HepG2 (cell line): ENCODE measurements around the gene LLGL2. TPM values are rescaled to one million over a fixed set of nuclear protein-coding genes. Genes with fewer than 3 reads are reported as not detected.

ENCODE experiments used
- ATAC-seq: fragments of 200-7000 bp; cut with Tn5 transposase; 3 replicates; pipeline ENCODE4 v1.9.1; 2020; ENCODE audit warnings: mild to moderate bottlenecking, moderate library complexity
- BruUV-seq: library from RNA; stranded (reverse); fragments of 400-500 nt; replicated peaks from 2 replicates; lab custom pipeline; 2021; lab: Mats Ljungman, UMichigan
- CTCF ChIA-PET: fragments of 300-600 bp; formaldehyde crosslinking; extraction: SDS; loops from one replicate; lab custom pipeline; 2021; ENCODE audit warnings: low total read pairs, inconsistent platforms, low intra/inter-chr PET ratio; lab: Yijun Ruan, JAX
- POLR2A ChIA-PET: fragments of 350-600 bp; sonication (Branson Sonifier 250); formaldehyde crosslinking; loops from one replicate; lab custom pipeline; 2020; ENCODE audit warnings: antibody characterized with exemption, inconsistent platforms; lab: Yijun Ruan, JAX
- DNase-seq: peaks from one replicate; pipeline ENCODE4 v3.0.0-alpha.2; 2015; ENCODE audit warnings: low spot score
- FAIRE-seq: peaks from 3 replicates; lab custom pipeline; 2011; peaks lifted over from hg19 to GRCh38; lab: Jason Lieb, UNC
- H2AFZ ChIP-seq: one replicate; pipeline ENCODE4 v1.6.1; 2011; ENCODE audit warnings: low read length, inconsistent platforms
- H3K27ac ChIP-seq: fragments of 300-600 bp; 3 replicates; pipeline ENCODE4 v1.8.0; 2011; ENCODE audit warnings: mixed run types, mild to moderate bottlenecking, mixed read lengths, low read length, inconsistent platforms; ENCODE audit not compliant: insufficient read depth; ENCODE audit errors: extremely low read length
- H3K27me3 ChIP-seq, 2 experiments: fragments of 200-600 bp in 1 of 2; 2 replicates in 1 of 2; 3 replicates in 1 of 2; pipeline versions ENCODE4 v1.6.0 to v1.8.0; 2011; ENCODE audit warnings: low read length in 2 of 2, mild to moderate bottlenecking in 2 of 2, moderate library complexity in 2 of 2, inconsistent platforms in 1 of 2; ENCODE audit not compliant: insufficient read depth in 2 of 2, control insufficient read depth in 1 of 2
- H3K36me3 ChIP-seq, 2 experiments: fragments of 200-600 bp in 1 of 2; replicated peaks in 1 of 2; 2 replicates in 1 of 2; 3 replicates in 1 of 2; pipeline versions ENCODE4 v1.5.1 to v1.8.0; 2011; ENCODE audit warnings: low read length in 2 of 2, inconsistent platforms in 1 of 2; ENCODE audit not compliant: insufficient read depth in 2 of 2, control insufficient read depth in 1 of 2
- H3K4me1 ChIP-seq: 2 replicates; pipeline ENCODE4 v1.5.1; 2012; ENCODE audit warnings: low read length, inconsistent platforms; ENCODE audit not compliant: insufficient read depth
- H3K4me2 ChIP-seq: 2 replicates; pipeline ENCODE4 v1.6.0; 2011; ENCODE audit warnings: low read depth, low read length, inconsistent platforms
- H3K4me3 ChIP-seq, 3 experiments: fragments of 200-600 bp in 1 of 3; sonication (generic), shearing (Covaris generic) in 1 of 3; replicated peaks in 1 of 3; 2 replicates each; pipeline ENCODE4 v1.5.1; 2011 to 2016; ENCODE audit warnings: low read length in 3 of 3, inconsistent platforms in 2 of 3, low read depth in 2 of 3, mild to moderate bottlenecking in 2 of 3, control low read depth in 1 of 3, mixed read lengths in 1 of 3; ENCODE audit not compliant: insufficient read depth in 1 of 3
- H3K79me2 ChIP-seq: one replicate; pipeline ENCODE4 v1.6.1; 2011; ENCODE audit warnings: low read length, inconsistent platforms; ENCODE audit not compliant: insufficient read depth
- H3K9ac ChIP-seq: 2 replicates; pipeline ENCODE4 v1.6.0; 2011; ENCODE audit warnings: mild to moderate bottlenecking, low read depth, low read length, inconsistent platforms; ENCODE audit not compliant: insufficient read depth
- H3K9me3 ChIP-seq: 2 replicates; pipeline ENCODE4 v1.5.1; 2012; ENCODE audit warnings: mild to moderate bottlenecking, low read length
- H4K20me1 ChIP-seq: 2 replicates; pipeline ENCODE4 v1.6.0; 2011; ENCODE audit warnings: inconsistent platforms, mild to moderate bottlenecking, low read length, moderate library complexity; ENCODE audit not compliant: insufficient read depth
- CCAR2 ChIP-seq: fragments of 200-400 bp; formaldehyde crosslinking; optimal IDR thresholded peaks from 2 replicates; pipeline ENCODE3; 2018; ENCODE audit warnings: low read depth, mild to moderate bottlenecking, low read length, moderate library complexity
- CHD2 ChIP-seq: IDR thresholded peaks from 2 replicates; pipeline ENCODE4 v1.6.1; 2011; ENCODE audit warnings: low read depth, low read length, improper control_type of control experiment
- CREB1 ChIP-seq, 2 experiments: fragments of 450-650 bp in 1 of 2; IDR thresholded peaks; 2 replicates each; pipeline ENCODE4 v1.6.1; 2016 to 2017; ENCODE audit warnings: control low read depth in 1 of 2, mild to moderate bottlenecking in 1 of 2, missing compliant biosample characterization in 1 of 2, missing genetic modification characterization in 1 of 2
- GTF3A ChIP-seq: sonication (generic); formaldehyde crosslinking; conservative IDR thresholded peaks from 2 replicates; pipeline ENCODE4 v1.4.0; 2020; ENCODE audit warnings: mild to moderate bottlenecking, missing genetic modification reagents
- MEIS2 ChIP-seq: sonication (generic); formaldehyde crosslinking; IDR thresholded peaks from 2 replicates; pipeline ENCODE4 v1.9.0; 2021; ENCODE audit warnings: mild to moderate bottlenecking, missing genetic modification reagents
- NPAS2 ChIP-seq: sonication (generic); formaldehyde crosslinking; IDR thresholded peaks from 2 replicates; pipeline ENCODE4 v1.8.0; 2022; ENCODE audit warnings: mild to moderate bottlenecking, missing genetic modification reagents, borderline replicate concordance
- STAT6 ChIP-seq: sonication (generic); formaldehyde crosslinking; IDR thresholded peaks from 2 replicates; pipeline ENCODE4 v1.4.0; 2020; ENCODE audit warnings: missing genetic modification reagents, mild to moderate bottlenecking, borderline replicate concordance
- TERF1 ChIP-seq: sonication (generic); formaldehyde crosslinking; IDR thresholded peaks from 2 replicates; pipeline ENCODE4 v1.8.0; 2022; ENCODE audit warnings: mild to moderate bottlenecking, missing genetic modification reagents, moderate library complexity
- ZBTB34 ChIP-seq: sonication (generic); formaldehyde crosslinking; IDR thresholded peaks from 2 replicates; pipeline ENCODE4 v1.8.0; 2022; ENCODE audit warnings: mild to moderate bottlenecking, missing genetic modification reagents
- ZNF607 ChIP-seq: sonication (generic); formaldehyde crosslinking; IDR thresholded peaks from 2 replicates; pipeline ENCODE4 v1.5.1; 2020; ENCODE audit warnings: missing genetic modification reagents, mild to moderate bottlenecking, borderline replicate concordance
- ZNF781 ChIP-seq: sonication (generic); formaldehyde crosslinking; IDR thresholded peaks from 2 replicates; pipeline ENCODE4 v1.5.1; 2020; ENCODE audit warnings: borderline replicate concordance, mild to moderate bottlenecking, missing genetic modification reagents; ENCODE audit errors: not compliant biosample characterization
- ZSCAN12 ChIP-seq: sonication (generic); formaldehyde crosslinking; IDR thresholded peaks from 2 replicates; pipeline ENCODE4 v1.9.0; 2021; ENCODE audit warnings: mild to moderate bottlenecking, missing genetic modification reagents
- WGBS: methylation state at CpG from one replicate; pipeline ENCODE4 v1.1.6; 2017; ENCODE audit warnings: low lambda C conversion rate; 5-methylcytosine and 5-hydroxymethylcytosine counted together
- in situ Hi-C: cut with HindIII; loops from 2 replicates; pipeline ENCODE4 v1.10.0; 2017; ENCODE audit warnings: low pct_unique_long_range_greater_than_20kb; ENCODE audit not compliant: extremely low pct_ligation_motif_present
- intact Hi-C: fragments of 100-400 bp; cut with micrococcal nuclease; formaldehyde crosslinking; loops from one replicate; pipeline ENCODE4 v1.10.0; 2022; ENCODE audit not compliant: unreplicated experiment
- polyA plus RNA-seq, 8 experiments: library from polyadenylated mRNA; depleted of rRNA in 3 of 8; stranded (reverse) in 7 of 8; unstranded in 1 of 8; fragments of >200 nt; fragmentation: Illumina TruSeq in 4 of 8; extraction: Trizol in 4 of 8; gene quantifications; 2 replicates each; pipeline versions ENCODE4 v1.2.1 to v1.2.3, GENCODE V29; 2011 to 2016; ENCODE audit warnings: low read depth in 4 of 8, missing spikeins in 1 of 8, mixed read lengths in 1 of 8; ENCODE audit not compliant: insufficient read depth in 1 of 8
- total RNA-seq, 5 experiments: library from RNA; depleted of rRNA; stranded (reverse); fragments of >200 nt; fragmentation: Illumina TruSeq; extraction: Trizol; gene quantifications; 2 replicates each; pipeline ENCODE4 v1.2.3, GENCODE V29; 2016; ENCODE audit warnings: low read depth in 1 of 5
- TF ChIP-seq, protein P1 (sequence below): sonication (generic); formaldehyde crosslinking; IDR thresholded peaks from 2 replicates; pipeline ENCODE4 v1.4.0; 2020; ENCODE audit warnings: missing genetic modification reagents

The LLGL2 gene
- total and polyA plus RNA-seq, 2 of the 13 experiments (the other 11 are each of a cell fraction or from before 2014, with no cell fraction given): 83.0 to 86.7 TPM

DNA sequence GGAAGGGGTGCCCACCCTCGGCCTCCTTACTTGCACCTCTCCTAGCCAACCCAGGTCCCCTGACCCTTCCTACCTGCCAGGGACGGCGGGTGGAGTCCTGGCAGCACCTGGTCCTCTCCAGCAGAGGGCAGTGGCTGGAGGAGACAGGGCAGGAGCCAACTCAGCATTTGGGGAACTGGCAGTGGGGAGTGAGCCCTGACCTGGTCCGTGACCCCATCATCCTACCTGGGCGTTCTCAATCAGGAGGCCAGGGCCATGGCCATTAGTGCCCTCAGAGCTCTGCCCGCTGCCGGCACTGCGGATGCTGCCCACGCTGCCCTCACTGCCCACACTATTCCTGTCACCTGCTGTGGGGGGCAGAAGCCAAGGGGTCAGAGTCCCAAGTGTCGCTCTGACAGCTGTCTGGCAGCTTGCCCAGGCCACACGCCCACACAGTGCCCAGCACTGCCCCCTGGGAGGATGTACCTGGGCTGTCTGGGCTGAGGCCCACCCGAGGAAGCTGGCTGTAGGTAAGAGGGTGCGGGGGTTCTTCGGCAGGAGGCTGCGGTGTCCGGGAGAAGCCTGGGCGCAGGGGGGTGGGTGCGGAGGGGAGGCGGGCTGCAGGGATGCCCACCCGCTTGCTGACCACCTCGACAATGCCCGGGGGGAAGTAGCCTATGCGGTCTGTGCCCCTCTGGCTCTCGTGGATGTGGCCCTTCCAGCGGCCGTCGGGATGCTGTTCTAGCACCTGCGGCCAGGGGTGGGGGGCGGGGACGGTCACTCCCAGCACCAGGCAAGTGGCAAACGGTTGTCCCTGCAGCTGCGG lies 20.9 kb upstream of the LLGL2 start (continued):
- TF ChIP-seq GTF3A (no peak), ZBTB34 (CRISPR knock-in tag) (no peak), NPAS2 (CRISPR knock-in tag) (no peak), TERF1 (no peak)
- TF ChIP-seq, protein P1, sequence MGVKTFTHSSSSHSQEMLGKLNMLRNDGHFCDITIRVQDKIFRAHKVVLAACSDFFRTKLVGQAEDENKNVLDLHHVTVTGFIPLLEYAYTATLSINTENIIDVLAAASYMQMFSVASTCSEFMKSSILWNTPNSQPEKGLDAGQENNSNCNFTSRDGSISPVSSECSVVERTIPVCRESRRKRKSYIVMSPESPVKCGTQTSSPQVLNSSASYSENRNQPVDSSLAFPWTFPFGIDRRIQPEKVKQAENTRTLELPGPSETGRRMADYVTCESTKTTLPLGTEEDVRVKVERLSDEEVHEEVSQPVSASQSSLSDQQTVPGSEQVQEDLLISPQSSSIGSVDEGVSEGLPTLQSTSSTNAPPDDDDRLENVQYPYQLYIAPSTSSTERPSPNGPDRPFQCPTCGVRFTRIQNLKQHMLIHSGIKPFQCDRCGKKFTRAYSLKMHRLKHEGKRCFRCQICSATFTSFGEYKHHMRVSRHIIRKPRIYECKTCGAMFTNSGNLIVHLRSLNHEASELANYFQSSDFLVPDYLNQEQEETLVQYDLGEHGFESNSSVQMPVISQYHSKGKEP (CRISPR knock-in tag): no peak

DNA sequence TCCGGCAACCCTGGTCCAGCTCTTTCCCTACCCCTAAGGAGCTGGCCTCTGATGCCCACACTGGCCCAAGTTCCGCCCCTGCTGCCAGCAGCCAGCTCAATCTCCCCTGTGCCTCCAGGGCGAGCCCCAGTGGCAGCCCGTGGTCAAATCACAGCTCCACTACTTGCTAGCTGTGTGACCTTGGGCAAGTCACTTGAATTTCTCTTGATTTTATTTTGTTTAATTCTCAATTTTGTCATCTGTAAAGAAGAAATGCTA lies 20.4 kb upstream of the LLGL2 start:
- Histone ChIP-seq H3K4me1 (peaks cover 36% of the 10 kb centered on the region), H3K27ac (no peak overlapping the region), H2AFZ (no peak overlapping the region), H3K9me3 (no peaks in the 10 kb centered on the region), H3K9ac (no peak overlapping the region), H3K36me3 (peaks cover 4 to 25% of the 10 kb centered on the region in 2 experiments; a peak in 4 of 5 replicates), H3K79me2 (no peaks in the 10 kb centered on the region), H3K4me3 (no peak overlapping the region), H3K4me2 (no peak overlapping the region), H4K20me1 (no peaks in the 10 kb centered on the region), H3K27me3 (no peaks in the 10 kb centered on the region)
- in situ Hi-C loops: loop anchor here (5.0 kb wide), 1 partner anchor 78 kb away; no protein-coding TSS in a partner anchor
- no peak for ATAC-seq
- WGBS: 85% methylated on average over 3 of the region's 4 CpGs
- TF ChIP-seq CCAR2 (no peak), MEIS2 (CRISPR knock-in tag) (no peak), ZNF607 (CRISPR knock-in tag) (no peak), STAT6 (no peak), CREB1 (IDR thresholded peaks at IDR 0.05) (no peak), CREB1 (CRISPR knock-in tag; IDR thresholded peaks at IDR 0.05) (no peak), ZSCAN12 (no peak), ZNF781 (CRISPR knock-in tag) (no peak), CHD2 (no peak)
- ChIA-PET POLR2A (interaction anchor here (0.7 to 1.3 kb wide), 2 partner anchors 11 to 45 kb away, joined by 3 read pairs; partner anchors contain the start of gene TSEN54), CTCF (interaction anchor here (2.7 kb wide), 1 partner anchor 11 kb away, joined by 22 read pairs; the partner anchor contains the start of genes CASKIN2 and TSEN54)
- no peak for FAIRE-seq
- no TSS peak for BruUV-seq
- DNase-seq: no peak
- intact Hi-C loops: no loop called here
